Measurements from ENCODE around the gene KAT2A. TPM values are rescaled to one million over a fixed set of nuclear protein-coding genes. Genes with fewer than 3 reads are reported as not detected.

The KAT2A gene
- total and polyA plus RNA-seq, 2 donors from 2014 or later, result 38.6 TPM

DNA sequence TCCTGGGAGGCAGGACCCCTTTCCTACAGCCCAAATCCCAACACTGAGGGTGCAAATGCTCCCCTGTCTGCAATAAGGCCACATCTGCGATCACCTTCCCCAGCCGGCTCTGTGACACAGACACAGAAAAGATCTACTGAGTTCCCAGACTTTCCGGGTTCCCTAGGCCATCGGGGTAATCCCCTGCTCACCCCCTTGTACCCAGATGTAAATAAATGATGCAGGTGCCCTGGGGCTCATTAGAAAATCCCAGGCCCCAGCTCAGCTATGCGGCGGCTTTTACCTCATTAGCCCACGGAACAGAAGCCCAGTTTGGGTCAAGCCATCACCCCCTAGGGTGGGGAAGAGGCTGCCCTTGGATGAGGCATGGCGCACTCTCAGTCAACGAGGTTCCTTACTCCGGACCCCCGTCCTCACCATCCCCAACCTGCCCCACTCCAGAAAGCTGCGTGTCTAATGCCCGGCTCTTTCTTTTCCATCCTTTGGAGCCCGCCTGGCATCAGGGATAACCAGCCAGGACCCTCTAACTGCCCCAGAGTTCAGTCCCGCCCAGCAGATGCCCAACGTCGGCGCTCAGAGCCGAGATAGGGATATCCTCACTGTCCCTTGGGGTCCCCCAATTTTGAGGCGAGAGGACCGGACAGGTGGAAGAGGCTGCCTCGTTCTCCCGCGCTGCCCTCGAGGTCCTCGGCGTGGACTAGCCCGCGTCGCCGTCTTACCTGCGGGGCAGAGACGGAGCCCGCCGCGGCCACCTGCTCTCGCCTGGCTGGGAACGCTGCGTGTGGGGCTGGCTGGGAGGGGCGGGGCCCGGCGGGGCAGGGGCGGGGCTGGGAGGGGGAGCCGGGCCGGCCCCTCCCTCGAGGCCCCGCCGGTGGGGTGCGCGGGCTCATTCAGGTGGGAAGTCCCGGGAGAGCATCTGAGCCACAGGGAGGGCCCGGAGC, 23.2 kb downstream of the KAT2A start, which contains the start of gene ZNF385C:
ZNF385C (minus strand) TSS at position 783 of the 941 bp plus-strand sequence. CDS start 35,417 bp downstream, outside the sequence.
- no peak within 1 kb of the TSS for H3K27ac ChIP-seq (ENCODE audit: low read depth in 2 of 2, low read length in 2 of 2)
- H3K27me3 ChIP-seq (ENCODE audit: control insufficient read depth, insufficient read depth, low read length), result peaks cover 11% of the 10 kb centered on the region
- FAIRE-seq (no peak), DNase-seq (peak in 3 of 5 donors; percentile 34 to 55 (median 35))
- peaks cover 0 to 1% (median 0%) of the 10 kb centered on the region in 3 donors for H3K36me3 ChIP-seq (ENCODE audit: control insufficient read depth in 2 of 3, insufficient read depth in 3 of 3, low read length in 3 of 3)
- peaks cover 0 to 5% (median 0%) of the 10 kb centered on the region in 3 donors for H3K4me1 ChIP-seq (ENCODE audit: control insufficient read depth in 2 of 3, insufficient read depth in 2 of 3, low read depth in 1 of 3, low read length in 3 of 3)
- no peaks in the 10 kb centered on the region for H3K9me3 ChIP-seq (ENCODE audit: control insufficient read depth in 2 of 3, insufficient read depth in 1 of 3, low read length in 3 of 3)
- TF ChIP-seq, protein P1, sequence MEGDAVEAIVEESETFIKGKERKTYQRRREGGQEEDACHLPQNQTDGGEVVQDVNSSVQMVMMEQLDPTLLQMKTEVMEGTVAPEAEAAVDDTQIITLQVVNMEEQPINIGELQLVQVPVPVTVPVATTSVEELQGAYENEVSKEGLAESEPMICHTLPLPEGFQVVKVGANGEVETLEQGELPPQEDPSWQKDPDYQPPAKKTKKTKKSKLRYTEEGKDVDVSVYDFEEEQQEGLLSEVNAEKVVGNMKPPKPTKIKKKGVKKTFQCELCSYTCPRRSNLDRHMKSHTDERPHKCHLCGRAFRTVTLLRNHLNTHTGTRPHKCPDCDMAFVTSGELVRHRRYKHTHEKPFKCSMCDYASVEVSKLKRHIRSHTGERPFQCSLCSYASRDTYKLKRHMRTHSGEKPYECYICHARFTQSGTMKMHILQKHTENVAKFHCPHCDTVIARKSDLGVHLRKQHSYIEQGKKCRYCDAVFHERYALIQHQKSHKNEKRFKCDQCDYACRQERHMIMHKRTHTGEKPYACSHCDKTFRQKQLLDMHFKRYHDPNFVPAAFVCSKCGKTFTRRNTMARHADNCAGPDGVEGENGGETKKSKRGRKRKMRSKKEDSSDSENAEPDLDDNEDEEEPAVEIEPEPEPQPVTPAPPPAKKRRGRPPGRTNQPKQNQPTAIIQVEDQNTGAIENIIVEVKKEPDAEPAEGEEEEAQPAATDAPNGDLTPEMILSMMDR (IDR thresholded peaks at IDR 0.05; ENCODE audit: borderline replicate concordance, extremely low read depth, insufficient read depth), result no peak
- peak within 1 kb of the TSS in 1 of 3 donors; percentile 19 for H3K9ac ChIP-seq (ENCODE audit: low read length in 3 of 3)
- intact Hi-C loops (cut with DNase I), result no loop called here
- no peak within 1 kb of the TSS for H3K4me3 ChIP-seq (ENCODE audit: low read length in 3 of 3)

DNA sequence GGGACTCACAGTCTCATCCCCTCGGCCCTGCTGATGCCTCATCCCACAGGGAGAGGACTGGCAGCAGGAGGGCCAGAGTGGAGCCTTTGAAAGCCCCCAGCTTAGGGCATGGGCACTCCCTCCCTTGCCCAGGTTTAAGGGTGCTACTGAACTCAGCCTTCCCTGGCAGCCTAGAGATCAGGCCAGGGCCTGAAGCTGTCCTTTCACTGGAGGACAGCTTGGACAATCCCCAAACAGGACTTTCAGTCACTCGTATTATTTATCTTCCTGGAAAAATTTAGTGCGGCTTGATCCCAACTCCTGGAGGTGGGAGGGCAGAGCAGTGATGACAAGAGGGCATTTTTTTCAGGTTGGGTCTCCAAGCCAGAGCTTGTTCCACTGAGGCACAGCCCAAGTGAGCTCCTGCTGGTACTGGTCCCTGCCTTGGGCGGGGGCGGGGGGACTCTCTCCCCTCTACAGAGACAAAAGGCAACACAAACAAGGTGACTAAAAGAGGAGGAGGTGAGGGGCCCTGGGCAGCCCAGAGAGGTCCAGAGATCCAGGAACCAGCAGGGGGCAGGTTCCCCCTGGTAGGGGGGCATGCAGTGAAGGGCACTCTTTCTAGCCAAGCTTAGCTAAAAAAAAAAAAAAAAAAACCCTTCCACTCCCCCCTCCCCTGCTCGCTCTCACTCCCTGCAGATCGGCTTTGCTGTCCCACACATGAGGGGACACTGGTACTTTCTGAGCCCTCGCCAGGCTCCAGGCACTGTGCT, 24.6 kb downstream of the KAT2A start:
- Histone ChIP-seq H3K27me3 (ENCODE audit: control insufficient read depth, insufficient read depth, low read length) (peaks cover 11% of the 10 kb centered on the region), H3K27ac (ENCODE audit: low read depth in 2 of 2, low read length in 2 of 2) (no peak overlapping the region), H3K9ac (ENCODE audit: low read length in 3 of 3) (no peak overlapping the region), H3K36me3 (ENCODE audit: control insufficient read depth in 2 of 3, insufficient read depth in 3 of 3, low read length in 3 of 3) (no peaks in the 10 kb centered on the region), H3K4me1 (ENCODE audit: control insufficient read depth in 2 of 3, insufficient read depth in 2 of 3, low read depth in 1 of 3, low read length in 3 of 3) (peaks cover 0 to 5% (median 0%) of the 10 kb centered on the region in 3 donors), H3K9me3 (ENCODE audit: control insufficient read depth in 2 of 3, insufficient read depth in 1 of 3, low read length in 3 of 3) (no peaks in the 10 kb centered on the region), H3K4me3 (ENCODE audit: low read length in 3 of 3) (no peak overlapping the region)
- intact Hi-C loops (cut with DNase I), result no loop called here
- TF ChIP-seq, protein P1 (IDR thresholded peaks at IDR 0.05; ENCODE audit: borderline replicate concordance, extremely low read depth, insufficient read depth), result no peak
- FAIRE-seq (no peak), DNase-seq (no peak)

DNA sequence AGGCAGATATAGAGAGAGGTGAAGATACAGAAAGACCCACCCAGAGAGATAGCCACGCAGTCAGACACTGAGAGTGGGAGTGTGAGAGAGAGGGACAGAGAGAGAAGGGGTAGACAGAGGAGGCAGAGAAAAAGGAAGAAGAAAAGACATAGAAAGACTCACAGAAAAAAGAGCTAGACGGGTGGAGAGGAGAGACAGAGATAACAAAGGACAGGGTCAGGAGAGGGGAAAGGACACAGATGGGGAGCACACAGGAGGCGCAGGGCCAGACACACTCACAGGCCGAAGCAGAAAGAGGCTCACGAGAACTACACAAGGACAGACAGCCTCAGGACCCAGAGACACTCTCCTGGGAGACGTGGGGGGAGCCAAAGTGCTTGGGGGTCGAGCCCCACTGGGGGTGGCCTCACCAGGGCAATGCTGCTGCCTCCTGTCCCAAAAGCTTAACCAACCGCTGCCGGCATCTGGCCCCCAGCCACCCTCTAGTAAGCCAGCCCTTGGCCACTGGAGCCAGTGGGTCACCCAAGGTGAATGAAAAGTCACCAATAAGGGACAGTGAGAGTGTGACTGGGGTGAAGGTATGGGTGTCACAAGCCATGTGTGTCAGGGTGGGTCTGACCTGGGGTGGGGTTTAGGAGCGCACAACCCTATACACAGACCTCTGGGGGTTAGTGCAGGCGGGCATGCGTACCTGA, 26.6 kb downstream of the KAT2A start:
- DNase-seq (no peak), FAIRE-seq (no peak)
- TF ChIP-seq, protein P1 (IDR thresholded peaks at IDR 0.05; ENCODE audit: borderline replicate concordance, extremely low read depth, insufficient read depth), result no peak
- H3K27ac ChIP-seq (ENCODE audit: low read depth in 2 of 2, low read length in 2 of 2), result no peak overlapping the region
- no peak overlapping the region for H3K4me3 ChIP-seq (ENCODE audit: low read length in 3 of 3)
- H3K9me3 ChIP-seq (ENCODE audit: control insufficient read depth in 2 of 3, insufficient read depth in 1 of 3, low read length in 3 of 3), result no peaks in the 10 kb centered on the region
- no peaks in the 10 kb centered on the region for H3K36me3 ChIP-seq (ENCODE audit: control insufficient read depth in 2 of 3, insufficient read depth in 3 of 3, low read length in 3 of 3)
- intact Hi-C loops (cut with DNase I), result no loop called here
- peaks cover 11% of the 10 kb centered on the region for H3K27me3 ChIP-seq (ENCODE audit: control insufficient read depth, insufficient read depth, low read length)
- peaks cover 0 to 5% (median 0%) of the 10 kb centered on the region in 3 donors for H3K4me1 ChIP-seq (ENCODE audit: control insufficient read depth in 2 of 3, insufficient read depth in 2 of 3, low read depth in 1 of 3, low read length in 3 of 3)
- no peak overlapping the region for H3K9ac ChIP-seq (ENCODE audit: low read length in 3 of 3)
